Cardiac ventricle fibroblast (primary cell): Measurements from ENCODE around the gene KCNG1. TPM values are rescaled to one million over a fixed set of nuclear protein-coding genes. Genes with fewer than 3 reads are reported as not detected.

Source experiments
- total RNA-seq: library from RNA; depleted of rRNA; stranded (reverse); fragments of >200 nt; gene quantifications from 2 replicates; pipeline ENCODE4 v1.2.3, GENCODE V29; 2015

The KCNG1 gene
- total RNA-seq: 2.8 and 5.1 TPM in 2 replicates

GRCh38 chr20:51022803-51023616 is at the start of gene KCNG1:
TSS of gene KCNG1 (minus strand) at chr20:51023107. CDS start at chr20:51010338, 12,769 bp downstream.

DNA sequence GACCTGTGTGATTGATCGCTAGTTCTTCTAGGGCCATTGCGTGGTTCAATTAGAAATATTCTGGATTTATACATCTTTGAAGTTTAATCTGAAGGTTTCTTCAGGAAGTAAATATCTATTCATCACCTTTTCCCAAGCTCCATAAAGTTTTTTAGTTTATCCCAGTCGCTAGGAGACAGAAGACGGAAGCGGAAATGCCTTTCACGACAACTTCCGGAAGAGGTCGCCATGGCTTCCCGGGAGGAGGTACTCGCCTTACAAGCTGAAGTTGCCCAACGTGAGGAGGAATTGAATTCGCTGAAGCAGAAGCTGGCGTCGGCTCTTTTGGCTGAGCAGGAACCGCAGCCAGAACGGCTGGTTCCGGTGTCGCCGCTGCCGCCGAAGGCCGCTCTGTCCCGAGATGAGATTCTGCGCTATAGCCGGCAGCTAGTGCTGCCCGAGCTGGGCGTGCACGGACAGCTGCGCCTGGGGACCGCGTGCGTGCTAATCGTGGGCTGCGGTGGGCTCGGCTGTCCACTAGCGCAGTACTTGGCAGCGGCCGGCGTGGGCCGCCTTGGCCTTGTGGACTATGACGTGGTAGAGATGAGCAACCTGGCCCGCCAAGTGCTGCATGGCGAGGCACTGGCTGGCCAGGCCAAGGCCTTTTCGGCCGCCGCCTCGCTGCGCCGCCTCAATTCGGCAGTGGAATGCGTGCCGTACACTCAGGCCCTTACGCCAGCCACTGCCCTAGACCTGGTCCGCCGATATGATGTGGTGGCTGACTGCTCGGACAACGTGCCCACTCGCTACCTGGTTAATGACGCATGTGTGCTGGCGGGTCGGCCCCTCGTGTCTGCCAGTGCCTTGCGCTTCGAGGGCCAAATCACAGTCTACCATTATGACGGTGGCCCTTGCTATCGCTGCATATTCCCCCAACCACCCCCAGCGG is 64.0 kb downstream of the KCNG1 start, which contains the start of gene MOCS3:
TSS of gene MOCS3 (plus strand) at position 204 of the 928 bp plus-strand sequence. CDS start at position 229, 25 bp downstream.

DNA sequence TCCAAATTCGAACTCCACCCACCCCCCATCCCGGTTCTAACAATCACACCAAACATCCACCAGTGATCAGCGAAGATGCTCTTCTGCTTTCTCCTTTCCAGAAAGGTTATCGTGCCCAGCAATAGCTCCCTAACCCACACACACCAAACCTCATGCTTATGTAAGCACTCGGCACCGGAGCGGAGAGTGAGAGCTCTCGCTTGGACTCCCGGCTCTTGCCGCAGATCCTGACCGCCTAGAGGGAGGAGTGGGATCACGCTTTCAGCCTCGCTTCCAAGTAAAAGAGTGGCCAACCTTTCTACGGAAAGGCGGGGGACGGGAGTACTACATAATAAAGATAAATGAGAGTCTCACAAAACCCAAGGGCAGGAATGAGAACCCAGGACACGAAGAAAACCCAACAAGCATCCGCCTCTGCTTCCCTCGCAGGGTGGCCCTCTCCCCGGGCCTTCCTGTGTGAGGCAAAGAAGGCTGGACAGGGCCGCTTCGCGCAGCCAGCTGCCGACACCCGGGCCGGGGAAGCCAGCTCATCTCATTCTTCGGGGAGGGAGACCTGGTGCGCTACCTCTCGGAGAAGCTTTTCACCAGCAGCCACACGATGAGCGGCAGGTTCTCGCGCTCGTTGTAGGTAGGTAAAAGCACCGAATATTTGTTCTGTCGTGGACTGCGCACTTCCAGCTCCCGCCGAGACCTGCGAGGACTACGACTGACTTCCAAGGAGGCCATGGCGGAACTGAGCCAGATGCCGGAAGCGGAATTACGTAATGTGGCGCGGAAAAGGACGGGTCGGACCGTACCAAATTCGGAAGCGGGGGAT is 64.9 kb downstream of the KCNG1 start, which contains the start of gene DPM1:
TSS of gene DPM1 (minus strand) at position 735 of the 817 bp plus-strand sequence. CDS start at position 726, 9 bp downstream.

Other genes starting within 250 kb of the KCNG1 start
- 1.9 TPM in 2 replicates for gene BCAS4, start 228.0 kb downstream of the KCNG1 start, total RNA-seq
- 31.9 and 32.1 TPM in 2 replicates for gene ADNP, start 91.7 kb downstream of the KCNG1 start, total RNA-seq
- gene DPM1, start 64.6 kb downstream of the KCNG1 start, total RNA-seq: 38.5 and 48.4 TPM in 2 replicates
- gene MOCS3, start 64.3 kb downstream of the KCNG1 start, total RNA-seq: 5.9 and 6.3 TPM in 2 replicates